NCI-H748 treated with DMSO at 0.1 percent for 48 hours (cell line): Measurements from ENCODE around the gene H3-3A.
A peak's percentile ranks its signal among the peaks of the same experiment; 100 is the strongest.

Source experiments
- DNase-seq: peaks from one replicate; lab custom pipeline; 2025; lab: John Stamatoyannopoulos, UW

Gene H3-3A

GRCh38 chr1:226054519-226055327 is 7.8 kb upstream of the H3-3A start:
- DNase-seq = no peak

GRCh38 chr1:226059709-226060108 is 2.8 kb upstream of the H3-3A start:
- DNase-seq = no peak

GRCh38 chr1:226060427-226060826 is 2.1 kb upstream of the H3-3A start:
- no peak for DNase-seq

- DNase-seq = no peak
Measured at GRCh38 chr1:226061068-226061840, 1.3 kb upstream of the H3-3A start.

- DNase-seq = peak; percentile 23
Measured at GRCh38 chr1:226061841-226062557, 517 bp upstream of the H3-3A start.

GRCh38 chr1:226063224-226063976 is 884 bp downstream of the H3-3A start:
- peak; percentile 22 for DNase-seq

GRCh38 chr1:226063977-226064815 is 1.7 kb downstream of the H3-3A start:
- peak; percentile 20 for DNase-seq

- no peak for DNase-seq
Measured at GRCh38 chr1:226064816-226065248, 2.3 kb downstream of the H3-3A start.

- no peak for DNase-seq
Measured at GRCh38 chr1:226066415-226067078, 4.0 kb downstream of the H3-3A start.

GRCh38 chr1:226069811-226070489 is 7.4 kb downstream of the H3-3A start:
- DNase-seq = no peak

- no peak for DNase-seq
Measured at GRCh38 chr1:226072347-226072746, 9.8 kb downstream of the H3-3A start.

GRCh38 chr1:226073184-226073950 is 10.9 kb downstream of the H3-3A start:
- DNase-seq = no peak

- no peak for DNase-seq
Measured at GRCh38 chr1:226074046-226074445, 11.5 kb downstream of the H3-3A start.

- DNase-seq = no peak
Measured at GRCh38 chr1:226076378-226076777, 13.9 kb downstream of the H3-3A start.

- no peak for DNase-seq
Measured at GRCh38 chr1:226078374-226078773, 15.9 kb downstream of the H3-3A start.

GRCh38 chr1:226082587-226082917 is 20.0 kb downstream of the H3-3A start:
- DNase-seq = no peak

GRCh38 chr1:226082959-226083301 is 20.4 kb downstream of the H3-3A start:
- no peak for DNase-seq

GRCh38 chr1:226083302-226084101 is 21.0 kb downstream of the H3-3A start:
- DNase-seq = peak; percentile 33
